H1 (cell line): ENCODE data around the gene GSTO2. TPM values are rescaled to one million over a fixed set of nuclear protein-coding genes. Genes with fewer than 3 reads are reported as not detected.
A peak's percentile ranks its signal among the peaks of the same experiment; 100 is the strongest.

Experiments
- E2F6 ChIP-seq: IDR thresholded peaks from 2 replicates; pipeline ENCODE4 v1.6.1; 2012; ENCODE audit warnings: inconsistent platforms
- KDM1A ChIP-seq: fragments of 200-600, 300-600 bp; sonication (generic); IDR thresholded peaks from 2 replicates; pipeline ENCODE4 v1.7.1; 2016; ENCODE audit warnings: mild to moderate bottlenecking, low read length, borderline replicate concordance
- KDM4A ChIP-seq: IDR thresholded peaks from one replicate; pipeline ENCODE4 v1.7.1; 2012; ENCODE audit warnings: low read depth, mild to moderate bottlenecking, moderate library complexity, low read length, inconsistent platforms; ENCODE audit not compliant: severe bottlenecking
- POLR2A ChIP-seq, 2 experiments: IDR thresholded peaks; 1 replicate in 1 of 2; 2 replicates in 1 of 2; pipeline ENCODE4 v1.6.1; 2011; ENCODE audit warnings: low read depth in 2 of 2, low read length in 2 of 2, mild to moderate bottlenecking in 2 of 2; ENCODE audit errors: control extremely low read depth in 1 of 2
- RFX5 ChIP-seq: IDR thresholded peaks from 2 replicates; pipeline ENCODE4 v1.6.1; 2011; ENCODE audit warnings: low read depth, low read length, improper control_type of control experiment, borderline replicate concordance
- TBP ChIP-seq: IDR thresholded peaks from 2 replicates; pipeline ENCODE4 v1.6.1; 2011; ENCODE audit warnings: low read depth, low read length, improper control_type of control experiment
- polyA plus RNA-seq, 7 experiments: library from polyadenylated mRNA; depleted of rRNA in 3 of 7; stranded (reverse) in 5 of 7; unstranded in 2 of 7; fragments of >200 nt in 5 of 7; fragments of 200-250 nt in 2 of 7; gene quantifications; 1 replicate in 5 of 7; 2 replicates in 1 of 7; 4 replicates in 1 of 7; pipeline versions ENCODE4 v1.2.1 to v1.2.3, GENCODE V29; 2011 to 2013; ENCODE audit warnings: missing spikeins in 2 of 7, mixed read lengths in 2 of 7
- total RNA-seq: library from RNA; stranded (reverse); fragmentation: NEBNext Ultra II Directional; extraction: Animal tissue kit (Norgen Biotek cat#: 25700); gene quantifications from 2 replicates; pipeline ENCODE4 v1.2.1, GENCODE V29; 2021
- TF ChIP-seq, protein P1 (sequence below): fragments of 300-600 bp; sonication (generic); IDR thresholded peaks from 2 replicates; pipeline ENCODE4 v1.7.1; 2012; ENCODE audit warnings: low read length, moderate library complexity, mild to moderate bottlenecking, inconsistent platforms; ENCODE audit not compliant: insufficient replicate concordance

The GSTO2 gene
- total and polyA plus RNA-seq, 2 of the 8 experiments (the other 6 are each of a cell fraction or from before 2014, with no cell fraction given): 13.1 to 41.7 TPM

DNA sequence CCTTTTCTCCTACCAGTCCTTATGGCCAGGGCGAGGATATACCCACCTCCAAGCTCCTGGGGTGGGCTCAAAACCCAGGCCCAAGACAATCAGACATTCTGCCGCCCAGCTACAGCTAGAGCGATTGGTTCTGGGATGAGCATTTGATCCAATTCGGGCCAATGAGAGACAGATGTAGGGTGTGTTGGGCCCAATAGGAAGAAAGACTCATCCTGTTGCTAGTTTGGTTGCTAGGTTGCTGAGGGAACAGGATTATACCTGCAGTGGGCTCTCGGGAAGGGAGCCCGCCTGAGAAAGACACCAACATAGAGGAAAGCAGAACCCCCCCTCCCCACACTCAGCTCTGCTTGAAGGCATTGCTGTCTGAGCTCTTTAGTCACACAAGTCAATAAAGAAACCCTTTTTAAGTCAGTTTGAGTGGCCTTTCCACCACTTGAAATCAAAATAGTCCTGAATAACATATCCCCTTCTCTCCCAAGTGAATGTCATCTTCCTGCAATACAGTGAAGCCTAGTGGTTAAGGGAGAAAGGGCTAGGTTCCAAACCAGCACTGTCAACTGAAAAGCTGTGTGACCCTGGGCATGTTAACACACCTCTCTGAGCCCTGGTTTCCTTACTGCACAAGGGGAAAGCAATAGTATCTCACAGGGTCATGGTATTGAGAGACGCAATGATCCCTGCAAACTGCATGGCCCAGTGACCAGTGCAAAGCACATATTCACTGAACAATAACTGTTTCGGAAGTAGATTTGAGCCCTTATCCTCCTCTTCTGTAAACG lies 47.5 kb downstream of the GSTO2 start (continued):
- TF ChIP-seq, protein P1, sequence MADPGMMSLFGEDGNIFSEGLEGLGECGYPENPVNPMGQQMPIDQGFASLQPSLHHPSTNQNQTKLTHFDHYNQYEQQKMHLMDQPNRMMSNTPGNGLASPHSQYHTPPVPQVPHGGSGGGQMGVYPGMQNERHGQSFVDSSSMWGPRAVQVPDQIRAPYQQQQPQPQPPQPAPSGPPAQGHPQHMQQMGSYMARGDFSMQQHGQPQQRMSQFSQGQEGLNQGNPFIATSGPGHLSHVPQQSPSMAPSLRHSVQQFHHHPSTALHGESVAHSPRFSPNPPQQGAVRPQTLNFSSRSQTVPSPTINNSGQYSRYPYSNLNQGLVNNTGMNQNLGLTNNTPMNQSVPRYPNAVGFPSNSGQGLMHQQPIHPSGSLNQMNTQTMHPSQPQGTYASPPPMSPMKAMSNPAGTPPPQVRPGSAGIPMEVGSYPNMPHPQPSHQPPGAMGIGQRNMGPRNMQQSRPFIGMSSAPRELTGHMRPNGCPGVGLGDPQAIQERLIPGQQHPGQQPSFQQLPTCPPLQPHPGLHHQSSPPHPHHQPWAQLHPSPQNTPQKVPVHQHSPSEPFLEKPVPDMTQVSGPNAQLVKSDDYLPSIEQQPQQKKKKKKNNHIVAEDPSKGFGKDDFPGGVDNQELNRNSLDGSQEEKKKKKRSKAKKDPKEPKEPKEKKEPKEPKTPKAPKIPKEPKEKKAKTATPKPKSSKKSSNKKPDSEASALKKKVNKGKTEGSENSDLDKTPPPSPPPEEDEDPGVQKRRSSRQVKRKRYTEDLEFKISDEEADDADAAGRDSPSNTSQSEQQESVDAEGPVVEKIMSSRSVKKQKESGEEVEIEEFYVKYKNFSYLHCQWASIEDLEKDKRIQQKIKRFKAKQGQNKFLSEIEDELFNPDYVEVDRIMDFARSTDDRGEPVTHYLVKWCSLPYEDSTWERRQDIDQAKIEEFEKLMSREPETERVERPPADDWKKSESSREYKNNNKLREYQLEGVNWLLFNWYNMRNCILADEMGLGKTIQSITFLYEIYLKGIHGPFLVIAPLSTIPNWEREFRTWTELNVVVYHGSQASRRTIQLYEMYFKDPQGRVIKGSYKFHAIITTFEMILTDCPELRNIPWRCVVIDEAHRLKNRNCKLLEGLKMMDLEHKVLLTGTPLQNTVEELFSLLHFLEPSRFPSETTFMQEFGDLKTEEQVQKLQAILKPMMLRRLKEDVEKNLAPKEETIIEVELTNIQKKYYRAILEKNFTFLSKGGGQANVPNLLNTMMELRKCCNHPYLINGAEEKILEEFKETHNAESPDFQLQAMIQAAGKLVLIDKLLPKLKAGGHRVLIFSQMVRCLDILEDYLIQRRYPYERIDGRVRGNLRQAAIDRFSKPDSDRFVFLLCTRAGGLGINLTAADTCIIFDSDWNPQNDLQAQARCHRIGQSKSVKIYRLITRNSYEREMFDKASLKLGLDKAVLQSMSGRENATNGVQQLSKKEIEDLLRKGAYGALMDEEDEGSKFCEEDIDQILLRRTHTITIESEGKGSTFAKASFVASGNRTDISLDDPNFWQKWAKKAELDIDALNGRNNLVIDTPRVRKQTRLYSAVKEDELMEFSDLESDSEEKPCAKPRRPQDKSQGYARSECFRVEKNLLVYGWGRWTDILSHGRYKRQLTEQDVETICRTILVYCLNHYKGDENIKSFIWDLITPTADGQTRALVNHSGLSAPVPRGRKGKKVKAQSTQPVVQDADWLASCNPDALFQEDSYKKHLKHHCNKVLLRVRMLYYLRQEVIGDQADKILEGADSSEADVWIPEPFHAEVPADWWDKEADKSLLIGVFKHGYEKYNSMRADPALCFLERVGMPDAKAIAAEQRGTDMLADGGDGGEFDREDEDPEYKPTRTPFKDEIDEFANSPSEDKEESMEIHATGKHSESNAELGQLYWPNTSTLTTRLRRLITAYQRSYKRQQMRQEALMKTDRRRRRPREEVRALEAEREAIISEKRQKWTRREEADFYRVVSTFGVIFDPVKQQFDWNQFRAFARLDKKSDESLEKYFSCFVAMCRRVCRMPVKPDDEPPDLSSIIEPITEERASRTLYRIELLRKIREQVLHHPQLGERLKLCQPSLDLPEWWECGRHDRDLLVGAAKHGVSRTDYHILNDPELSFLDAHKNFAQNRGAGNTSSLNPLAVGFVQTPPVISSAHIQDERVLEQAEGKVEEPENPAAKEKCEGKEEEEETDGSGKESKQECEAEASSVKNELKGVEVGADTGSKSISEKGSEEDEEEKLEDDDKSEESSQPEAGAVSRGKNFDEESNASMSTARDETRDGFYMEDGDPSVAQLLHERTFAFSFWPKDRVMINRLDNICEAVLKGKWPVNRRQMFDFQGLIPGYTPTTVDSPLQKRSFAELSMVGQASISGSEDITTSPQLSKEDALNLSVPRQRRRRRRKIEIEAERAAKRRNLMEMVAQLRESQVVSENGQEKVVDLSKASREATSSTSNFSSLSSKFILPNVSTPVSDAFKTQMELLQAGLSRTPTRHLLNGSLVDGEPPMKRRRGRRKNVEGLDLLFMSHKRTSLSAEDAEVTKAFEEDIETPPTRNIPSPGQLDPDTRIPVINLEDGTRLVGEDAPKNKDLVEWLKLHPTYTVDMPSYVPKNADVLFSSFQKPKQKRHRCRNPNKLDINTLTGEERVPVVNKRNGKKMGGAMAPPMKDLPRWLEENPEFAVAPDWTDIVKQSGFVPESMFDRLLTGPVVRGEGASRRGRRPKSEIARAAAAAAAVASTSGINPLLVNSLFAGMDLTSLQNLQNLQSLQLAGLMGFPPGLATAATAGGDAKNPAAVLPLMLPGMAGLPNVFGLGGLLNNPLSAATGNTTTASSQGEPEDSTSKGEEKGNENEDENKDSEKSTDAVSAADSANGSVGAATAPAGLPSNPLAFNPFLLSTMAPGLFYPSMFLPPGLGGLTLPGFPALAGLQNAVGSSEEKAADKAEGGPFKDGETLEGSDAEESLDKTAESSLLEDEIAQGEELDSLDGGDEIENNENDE: no peak
- TF ChIP-seq TBP: no peak
- TF ChIP-seq KDM1A: peak; percentile 84
- no peak for TF ChIP-seq POLR2A (IDR thresholded peaks at IDR 0.05; ENCODE audit: control extremely low read depth in 1 of 2, low read depth in 2 of 2, low read length in 2 of 2)
- TF ChIP-seq E2F6: no peak
- peak; percentile 73; the same call in 1 of the 2 replicates for TF ChIP-seq RFX5
- no peak for TF ChIP-seq KDM4A
